A673 (cell line): Measurements from ENCODE around the gene SLC30A4.

Experiments
- EZH2 ChIP-seq: fragments of 200-600 bp; sonication (generic); IDR thresholded peaks from 2 replicates; pipeline ENCODE4 v1.6.1; 2017; ENCODE audit warnings: borderline replicate concordance, low read depth, mild to moderate bottlenecking, mixed read lengths, antibody characterized with exemption, low read length; ENCODE audit not compliant: poor library complexity, severe bottlenecking
- TF ChIP-seq, protein P1 (sequence below): fragments of 300-800, 200-600 bp; sonication (generic); conservative IDR thresholded peaks from 2 replicates; pipeline ENCODE4 v1.5.1; 2017; ENCODE audit warnings: low read depth, mild to moderate bottlenecking, antibody characterized with exemption, low read length, moderate library complexity, mixed read lengths

DNA sequence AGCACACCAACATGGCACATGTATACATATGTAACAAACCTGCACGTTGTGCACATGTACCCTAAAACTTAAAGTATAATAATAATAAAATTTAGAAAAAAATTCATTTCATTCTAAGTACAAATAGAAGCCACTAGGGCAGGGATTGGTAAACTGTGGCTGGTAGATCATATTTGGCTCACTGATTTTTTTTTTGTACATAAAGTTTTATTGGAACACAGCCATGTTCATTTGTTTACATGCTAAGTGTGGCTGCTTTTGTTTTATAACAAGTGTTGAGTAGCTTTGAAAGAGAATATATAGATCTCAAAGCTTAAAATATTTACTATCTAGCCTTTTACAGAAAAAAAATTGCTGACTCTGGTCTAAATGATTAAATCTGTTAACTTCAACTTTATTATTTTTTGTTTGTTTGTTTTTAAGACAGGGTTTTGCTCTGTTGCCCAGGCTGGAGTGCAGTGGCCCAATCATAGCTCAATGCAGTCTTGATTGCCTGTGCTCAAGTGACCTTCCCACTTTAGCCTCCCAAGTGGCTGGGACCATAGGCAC is 32.8 kb downstream of the SLC30A4 start:
- TF ChIP-seq, protein P1, sequence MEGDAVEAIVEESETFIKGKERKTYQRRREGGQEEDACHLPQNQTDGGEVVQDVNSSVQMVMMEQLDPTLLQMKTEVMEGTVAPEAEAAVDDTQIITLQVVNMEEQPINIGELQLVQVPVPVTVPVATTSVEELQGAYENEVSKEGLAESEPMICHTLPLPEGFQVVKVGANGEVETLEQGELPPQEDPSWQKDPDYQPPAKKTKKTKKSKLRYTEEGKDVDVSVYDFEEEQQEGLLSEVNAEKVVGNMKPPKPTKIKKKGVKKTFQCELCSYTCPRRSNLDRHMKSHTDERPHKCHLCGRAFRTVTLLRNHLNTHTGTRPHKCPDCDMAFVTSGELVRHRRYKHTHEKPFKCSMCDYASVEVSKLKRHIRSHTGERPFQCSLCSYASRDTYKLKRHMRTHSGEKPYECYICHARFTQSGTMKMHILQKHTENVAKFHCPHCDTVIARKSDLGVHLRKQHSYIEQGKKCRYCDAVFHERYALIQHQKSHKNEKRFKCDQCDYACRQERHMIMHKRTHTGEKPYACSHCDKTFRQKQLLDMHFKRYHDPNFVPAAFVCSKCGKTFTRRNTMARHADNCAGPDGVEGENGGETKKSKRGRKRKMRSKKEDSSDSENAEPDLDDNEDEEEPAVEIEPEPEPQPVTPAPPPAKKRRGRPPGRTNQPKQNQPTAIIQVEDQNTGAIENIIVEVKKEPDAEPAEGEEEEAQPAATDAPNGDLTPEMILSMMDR = no peak
- TF ChIP-seq EZH2 = no peak
